ENCODE measurements around the gene LAPTM5.

DNA sequence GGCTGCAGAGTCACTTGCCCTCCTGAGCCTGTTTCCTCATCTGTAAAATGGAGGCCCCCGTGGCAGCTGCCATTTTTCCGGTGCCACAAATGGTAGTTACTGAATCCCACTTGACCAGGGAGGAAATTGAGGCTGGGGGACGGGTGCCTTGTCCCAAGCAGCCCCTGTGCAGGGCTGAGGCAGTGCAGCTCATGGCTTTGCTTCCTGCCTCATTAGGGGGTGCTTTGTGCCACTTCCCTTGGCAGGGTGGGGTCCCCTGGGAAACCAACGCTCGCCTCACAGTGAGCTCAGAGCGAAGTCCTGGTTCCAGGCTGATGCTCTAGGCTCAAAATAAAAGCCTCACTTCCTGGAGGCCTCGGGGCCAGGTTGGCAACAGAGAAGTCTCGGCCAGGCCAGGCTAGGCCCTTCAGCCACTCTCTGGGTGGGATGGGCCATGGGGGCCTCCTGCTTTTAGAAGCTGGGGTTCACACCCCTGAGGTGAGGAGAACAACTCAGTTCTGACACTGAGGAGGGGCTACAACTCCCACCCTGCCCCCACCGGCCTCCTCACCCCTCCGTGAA, 6.8 kb downstream of the LAPTM5 start:
- TF ChIP-seq, protein P1, sequence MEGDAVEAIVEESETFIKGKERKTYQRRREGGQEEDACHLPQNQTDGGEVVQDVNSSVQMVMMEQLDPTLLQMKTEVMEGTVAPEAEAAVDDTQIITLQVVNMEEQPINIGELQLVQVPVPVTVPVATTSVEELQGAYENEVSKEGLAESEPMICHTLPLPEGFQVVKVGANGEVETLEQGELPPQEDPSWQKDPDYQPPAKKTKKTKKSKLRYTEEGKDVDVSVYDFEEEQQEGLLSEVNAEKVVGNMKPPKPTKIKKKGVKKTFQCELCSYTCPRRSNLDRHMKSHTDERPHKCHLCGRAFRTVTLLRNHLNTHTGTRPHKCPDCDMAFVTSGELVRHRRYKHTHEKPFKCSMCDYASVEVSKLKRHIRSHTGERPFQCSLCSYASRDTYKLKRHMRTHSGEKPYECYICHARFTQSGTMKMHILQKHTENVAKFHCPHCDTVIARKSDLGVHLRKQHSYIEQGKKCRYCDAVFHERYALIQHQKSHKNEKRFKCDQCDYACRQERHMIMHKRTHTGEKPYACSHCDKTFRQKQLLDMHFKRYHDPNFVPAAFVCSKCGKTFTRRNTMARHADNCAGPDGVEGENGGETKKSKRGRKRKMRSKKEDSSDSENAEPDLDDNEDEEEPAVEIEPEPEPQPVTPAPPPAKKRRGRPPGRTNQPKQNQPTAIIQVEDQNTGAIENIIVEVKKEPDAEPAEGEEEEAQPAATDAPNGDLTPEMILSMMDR (IDR thresholded peaks at IDR 0.05 in 4 of 5, conservative IDR thresholded peaks at IDR 0.05 in 1 of 5): no peak
- no peak for TF ChIP-seq POLR2A (IDR thresholded peaks at IDR 0.05)

Measured in gastrocnemius medialis (tissue), 4 donors.